HG03575 (cell line): Measurements from ENCODE around the gene ARHGAP23.
"Not testable (repeated sequence)": the region's sequence is repeated elsewhere in the genome, so short reads cannot be mapped to it uniquely, and the experiment has no call there.

Experiments
- ATAC-seq: cut with Tn5 transposase; IDR thresholded peaks from one replicate; pipeline ENCODE4 v1.9.1; 2021; ENCODE audit not compliant: unreplicated experiment, insufficient number of reproducible peaks, low FRiP score; ENCODE audit errors: extremely low read depth

ARHGAP23 gene

DNA sequence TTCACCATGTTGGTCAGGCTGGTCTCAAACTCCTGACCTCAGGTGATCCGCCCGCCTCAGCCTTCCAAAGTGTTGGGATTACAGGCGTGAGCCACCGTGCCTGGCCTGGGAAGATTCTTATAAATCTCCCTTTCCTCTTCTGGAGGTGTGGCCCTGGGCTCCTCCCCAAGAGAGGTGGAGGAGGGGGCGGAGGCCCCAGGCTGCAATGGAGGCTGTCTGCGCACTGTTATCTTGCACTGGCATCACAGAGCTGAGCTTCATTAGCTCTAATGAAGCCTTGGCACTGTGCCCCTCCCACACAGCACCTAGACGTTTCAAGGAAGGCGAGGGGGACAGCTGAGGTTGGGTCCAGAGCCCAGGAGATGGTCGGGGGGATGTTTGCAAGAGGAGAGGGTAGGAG lies 7.5 kb downstream of the ARHGAP23 start:
- ATAC-seq: no peak

DNA sequence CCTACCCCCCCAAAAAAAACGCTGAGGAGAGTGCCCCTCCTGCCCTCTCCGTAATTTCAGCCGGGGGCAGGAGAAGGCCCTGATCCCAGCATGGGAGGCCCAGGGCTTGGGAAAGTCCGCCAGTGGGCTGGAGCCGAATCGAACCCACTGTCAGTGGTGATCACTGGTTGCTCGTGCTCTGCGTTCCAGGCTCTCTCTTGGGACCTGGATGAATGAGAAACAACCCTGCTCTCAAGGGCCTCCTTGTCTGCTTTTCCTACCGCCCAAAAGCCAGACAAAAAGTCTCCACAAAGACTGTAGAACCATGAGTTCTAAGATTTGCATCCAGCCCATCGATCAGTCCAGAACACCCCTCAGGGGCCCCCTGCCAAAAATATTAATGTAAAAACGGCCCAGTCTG lies 8.1 kb downstream of the ARHGAP23 start:
- no peak for ATAC-seq

DNA sequence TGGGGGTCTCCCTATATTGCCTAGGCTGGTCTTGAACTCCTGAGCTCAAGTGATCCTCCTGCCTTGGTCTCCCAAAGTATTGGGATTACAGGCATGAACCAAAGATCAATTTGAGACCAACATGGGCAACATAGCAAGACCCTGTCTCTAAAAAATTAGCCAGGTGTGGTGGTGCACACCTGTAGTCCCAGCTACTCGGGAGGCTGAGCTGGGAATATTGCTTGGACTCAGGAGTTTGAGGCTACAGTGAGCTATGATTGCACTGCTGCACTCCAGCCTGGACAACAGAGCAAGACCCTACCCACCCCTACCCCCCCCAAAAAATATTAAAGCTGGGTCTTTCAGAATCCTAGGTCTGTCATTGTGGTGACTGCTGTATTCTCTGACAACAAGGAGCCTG lies 9.0 kb downstream of the ARHGAP23 start:
- ATAC-seq: not testable (repeated sequence)

DNA sequence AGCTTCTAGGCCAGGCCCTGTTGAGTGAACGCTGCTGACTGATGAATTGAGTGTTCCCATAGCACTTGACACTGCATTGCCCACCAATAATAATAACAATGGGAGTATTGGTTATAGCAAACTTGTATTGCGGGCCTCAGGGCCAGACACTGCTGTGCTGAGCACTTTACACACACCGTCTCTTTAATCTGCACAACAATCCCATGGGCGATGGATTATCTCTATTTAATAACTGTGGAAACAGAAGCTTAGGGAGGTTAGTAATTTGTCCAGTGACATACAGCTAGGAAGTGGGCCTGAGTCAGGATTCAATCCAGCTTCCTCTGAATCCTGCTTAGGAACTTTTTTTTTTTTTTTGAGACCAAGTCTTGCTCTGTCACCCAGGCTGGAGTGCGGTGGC lies 11.2 kb downstream of the ARHGAP23 start:
- no peak for ATAC-seq

DNA sequence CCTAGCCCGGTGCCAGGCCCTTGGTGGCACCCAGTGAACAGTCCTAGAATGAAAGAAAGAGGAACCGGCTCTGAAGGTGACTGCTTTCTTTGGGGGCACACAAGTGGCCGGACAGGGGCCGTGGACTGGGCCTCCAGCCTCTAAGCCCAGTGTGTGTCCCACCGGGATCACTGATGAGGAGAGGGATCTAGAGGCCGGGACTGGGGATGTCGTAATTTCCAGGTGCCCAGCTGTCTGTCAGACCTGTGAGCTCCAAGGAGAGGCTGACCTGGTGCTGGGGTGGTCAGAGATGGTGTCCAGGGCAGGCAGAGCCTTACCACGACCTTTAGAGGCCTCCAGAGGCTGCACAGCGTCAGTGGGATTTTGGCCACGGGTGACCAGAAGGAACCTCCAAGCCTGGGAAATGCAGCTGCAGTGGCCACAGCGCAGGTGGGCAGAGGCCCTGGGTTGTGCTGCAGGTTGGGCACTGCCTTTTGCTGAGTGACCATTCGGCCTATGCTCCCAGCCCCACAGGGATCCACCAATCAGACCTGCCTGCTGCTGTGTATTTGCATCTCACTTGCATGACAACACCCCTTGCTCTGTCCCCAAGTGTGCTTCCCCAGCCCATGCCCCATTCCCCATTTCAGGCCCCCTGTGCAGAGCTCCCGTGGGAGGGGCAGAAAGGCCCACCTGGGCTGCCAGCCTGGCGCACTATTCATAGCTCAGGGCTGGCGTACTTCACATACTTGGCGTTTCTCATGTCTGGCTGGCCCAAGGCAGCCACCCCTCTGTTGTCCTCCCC lies 12.5 kb downstream of the ARHGAP23 start:
- ATAC-seq: no peak

DNA sequence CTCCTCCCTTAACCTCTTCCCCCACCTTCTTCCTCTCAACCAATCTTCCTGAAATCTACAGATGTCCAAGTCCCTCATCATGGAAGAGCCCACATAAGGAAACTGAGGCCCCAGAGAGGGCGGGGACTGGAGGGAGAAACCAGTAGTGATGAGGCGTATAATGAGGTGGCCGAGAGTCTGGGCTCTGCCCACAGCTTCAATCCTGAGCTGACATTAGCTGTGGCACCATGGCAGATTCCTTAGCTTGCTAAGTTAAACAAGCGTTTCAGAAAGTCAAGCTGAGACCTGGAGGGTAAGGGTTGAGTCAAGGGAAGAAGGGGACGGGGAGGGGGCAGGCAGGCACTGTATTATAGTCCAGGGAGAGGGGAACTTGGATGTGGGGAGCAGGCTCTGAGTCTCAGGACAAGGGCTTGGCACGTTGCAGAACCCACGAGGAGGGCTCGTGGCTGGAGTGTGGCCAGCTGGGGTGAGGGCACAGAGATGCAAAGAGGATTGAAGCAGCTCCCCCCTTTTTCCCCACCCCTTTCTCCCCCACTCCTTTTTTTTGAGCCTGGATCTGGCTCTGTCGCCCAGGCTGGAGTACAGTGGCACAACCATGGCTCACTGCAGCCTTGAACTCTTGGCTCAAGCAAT lies 13.3 kb downstream of the ARHGAP23 start:
- no peak for ATAC-seq

DNA sequence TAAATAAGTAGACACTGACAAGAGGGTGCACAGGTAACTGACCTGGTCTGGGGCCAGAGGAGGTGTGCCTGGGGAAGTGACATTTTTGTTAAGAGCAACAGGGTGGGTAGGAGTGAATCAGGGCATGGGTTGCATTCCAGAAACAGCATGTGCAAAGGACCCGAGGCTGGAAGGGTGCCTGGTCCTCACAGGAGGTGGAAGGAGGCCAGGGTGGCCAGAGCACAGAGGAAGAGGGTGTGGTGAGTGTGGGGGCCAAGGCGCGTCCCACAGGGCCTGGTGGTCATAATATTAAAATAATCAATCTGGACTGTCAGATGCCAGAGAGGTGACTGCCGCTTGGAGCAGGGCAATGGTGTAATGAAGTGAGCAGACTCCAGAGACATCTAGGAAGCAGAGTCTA lies 14.3 kb downstream of the ARHGAP23 start:
- no peak for ATAC-seq

DNA sequence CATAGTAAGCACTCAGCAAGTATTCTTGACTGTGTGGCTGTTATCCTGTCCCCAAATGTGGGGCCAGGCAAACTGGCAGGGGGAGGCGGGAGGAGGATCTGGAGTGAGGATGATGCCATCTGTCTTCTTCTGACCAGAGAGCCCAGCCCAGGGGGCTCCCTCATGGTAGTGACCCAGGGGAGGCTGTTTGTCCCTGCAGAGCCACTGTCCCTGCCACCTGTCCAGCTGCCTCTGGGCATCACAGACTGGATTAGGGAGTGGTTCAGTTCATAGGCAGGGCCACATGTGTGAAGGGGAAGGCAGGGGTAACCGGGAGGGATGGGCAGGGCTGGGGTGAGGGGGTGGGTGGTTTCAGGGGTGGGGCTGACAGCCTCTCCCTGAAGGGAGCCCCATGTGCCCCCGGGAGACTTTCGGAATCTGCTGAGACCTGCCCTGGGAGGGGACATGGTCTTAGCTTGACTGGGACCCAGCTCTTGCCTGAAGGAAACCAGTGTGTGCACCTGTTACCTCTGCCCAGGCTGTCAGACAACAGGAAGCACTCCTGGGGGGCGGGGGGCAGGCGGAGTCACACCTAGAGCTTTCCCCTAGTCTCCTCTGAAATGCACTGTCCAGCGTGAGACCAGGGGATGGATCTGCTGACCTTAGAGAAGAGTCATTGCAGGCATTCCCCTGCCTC lies 15.2 kb downstream of the ARHGAP23 start:
- ATAC-seq: no peak

DNA sequence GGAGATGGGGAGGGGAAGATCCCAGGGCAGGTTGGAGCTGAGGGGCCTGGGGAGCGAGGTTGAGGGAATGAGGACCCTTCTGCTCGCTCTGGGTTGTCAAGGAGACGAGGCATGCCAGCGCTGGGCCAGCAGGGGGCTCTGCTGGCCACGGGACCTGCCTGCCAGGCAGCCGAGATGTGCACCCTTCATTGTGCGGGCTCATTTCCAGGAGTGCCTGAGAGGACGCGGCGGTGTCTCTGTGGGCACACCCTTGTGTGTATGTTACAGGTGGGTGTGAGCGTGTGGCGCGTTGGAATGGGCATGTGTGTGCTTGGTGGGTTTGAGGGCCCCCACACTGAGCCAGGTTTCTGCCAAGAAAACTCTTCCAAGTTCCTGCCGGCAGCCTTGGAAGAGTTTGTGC lies 15.9 kb downstream of the ARHGAP23 start:
- no peak for ATAC-seq

DNA sequence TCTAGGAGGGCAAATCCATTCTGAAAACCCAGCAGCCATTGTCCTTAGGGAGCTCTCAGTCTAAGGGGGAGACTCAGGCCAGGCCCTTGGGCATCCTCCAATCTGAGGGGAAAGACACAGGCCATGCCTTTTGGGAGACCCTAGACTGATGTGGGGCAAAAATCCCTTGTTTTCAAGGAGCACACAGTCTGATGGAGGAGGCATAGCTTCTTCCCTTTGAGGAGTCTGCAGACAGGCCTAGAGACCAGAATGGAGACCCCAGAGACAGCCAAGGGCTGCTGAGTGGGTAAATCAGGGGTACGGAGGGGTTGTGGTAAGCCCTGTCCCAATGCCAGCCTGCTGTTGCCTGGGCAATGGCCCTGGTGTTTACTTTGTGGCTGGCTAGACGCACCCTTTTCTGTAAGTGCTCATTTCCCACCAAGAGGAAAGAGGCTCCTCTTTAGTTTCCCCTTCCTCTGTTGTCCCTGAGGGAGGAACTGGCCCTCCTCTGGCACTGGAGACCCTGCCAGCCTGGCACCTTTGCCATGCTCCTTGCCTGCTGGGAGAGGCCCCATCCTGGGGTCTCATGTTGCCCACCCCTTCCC lies 19.3 kb downstream of the ARHGAP23 start:
- ATAC-seq: no peak

DNA sequence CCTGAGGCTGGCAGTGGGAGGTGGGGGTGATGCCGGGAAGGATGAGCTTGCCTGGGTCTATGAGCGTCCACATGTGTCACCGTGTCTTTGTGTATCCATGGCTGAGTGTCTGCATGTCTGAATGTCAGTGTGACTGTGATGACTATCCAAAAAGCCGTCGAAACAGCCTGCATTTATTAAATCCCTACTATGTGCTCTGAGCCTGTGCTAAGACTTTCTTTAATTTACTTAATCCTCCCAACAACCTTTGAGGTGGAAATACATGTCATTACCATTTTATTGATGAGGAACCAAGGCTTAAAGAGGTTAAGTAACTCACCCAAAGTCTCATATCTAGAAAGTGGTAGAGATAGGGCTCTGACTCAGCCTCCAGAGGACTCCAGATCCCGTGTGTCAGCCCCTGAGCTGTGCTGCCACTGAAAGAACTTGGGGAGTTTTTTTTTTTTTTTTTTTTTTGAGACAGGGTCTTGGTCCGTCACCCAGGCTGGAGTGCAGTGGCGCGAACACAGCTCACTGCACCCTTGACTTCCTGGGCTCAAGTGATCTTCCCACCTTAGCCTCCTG lies 20.0 kb downstream of the ARHGAP23 start:
- ATAC-seq: no peak

DNA sequence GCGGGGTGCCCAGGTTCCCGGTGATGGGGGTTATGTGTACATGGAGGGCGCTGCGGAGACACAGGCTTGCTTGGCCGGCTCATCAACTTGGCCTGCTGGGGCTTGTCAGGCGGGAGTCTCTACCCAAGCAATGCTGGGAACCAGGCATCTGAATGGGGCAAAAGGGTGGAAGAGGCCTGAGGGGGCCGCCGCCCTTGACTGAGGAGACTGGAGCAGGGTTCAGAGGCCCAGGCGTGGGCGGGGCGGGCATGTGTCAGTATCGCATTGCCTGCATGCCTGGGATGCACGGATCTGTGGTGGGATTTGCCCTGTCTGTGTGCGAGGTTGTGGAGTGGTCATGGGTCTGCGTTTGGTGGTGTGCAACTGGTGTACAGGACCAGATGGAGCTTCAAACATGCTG lies 21.1 kb downstream of the ARHGAP23 start:
- ATAC-seq: no peak

DNA sequence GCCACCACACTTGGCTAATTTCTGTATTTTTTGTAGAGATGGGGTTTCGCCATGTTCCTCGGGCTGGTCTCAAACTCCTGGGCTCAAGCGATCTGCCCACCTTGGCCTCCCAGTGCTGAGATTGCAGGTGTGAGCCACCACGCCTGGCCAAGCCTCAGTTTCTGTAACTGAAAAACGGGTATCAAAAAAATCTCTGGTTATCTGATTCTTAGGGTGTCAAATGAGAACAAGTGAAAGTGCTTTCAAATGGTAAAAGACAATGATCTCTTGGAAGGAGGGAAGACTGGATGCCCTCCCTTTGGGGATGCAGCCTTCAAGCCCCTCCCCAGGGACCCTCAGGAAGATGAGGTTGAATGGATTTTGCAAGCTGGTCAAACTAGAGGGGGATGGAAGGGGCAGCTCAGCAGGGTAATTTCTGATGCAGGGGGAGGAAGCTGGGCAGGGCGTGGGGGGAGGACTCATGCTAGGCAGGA lies 22.3 kb downstream of the ARHGAP23 start:
- ATAC-seq: no peak

DNA sequence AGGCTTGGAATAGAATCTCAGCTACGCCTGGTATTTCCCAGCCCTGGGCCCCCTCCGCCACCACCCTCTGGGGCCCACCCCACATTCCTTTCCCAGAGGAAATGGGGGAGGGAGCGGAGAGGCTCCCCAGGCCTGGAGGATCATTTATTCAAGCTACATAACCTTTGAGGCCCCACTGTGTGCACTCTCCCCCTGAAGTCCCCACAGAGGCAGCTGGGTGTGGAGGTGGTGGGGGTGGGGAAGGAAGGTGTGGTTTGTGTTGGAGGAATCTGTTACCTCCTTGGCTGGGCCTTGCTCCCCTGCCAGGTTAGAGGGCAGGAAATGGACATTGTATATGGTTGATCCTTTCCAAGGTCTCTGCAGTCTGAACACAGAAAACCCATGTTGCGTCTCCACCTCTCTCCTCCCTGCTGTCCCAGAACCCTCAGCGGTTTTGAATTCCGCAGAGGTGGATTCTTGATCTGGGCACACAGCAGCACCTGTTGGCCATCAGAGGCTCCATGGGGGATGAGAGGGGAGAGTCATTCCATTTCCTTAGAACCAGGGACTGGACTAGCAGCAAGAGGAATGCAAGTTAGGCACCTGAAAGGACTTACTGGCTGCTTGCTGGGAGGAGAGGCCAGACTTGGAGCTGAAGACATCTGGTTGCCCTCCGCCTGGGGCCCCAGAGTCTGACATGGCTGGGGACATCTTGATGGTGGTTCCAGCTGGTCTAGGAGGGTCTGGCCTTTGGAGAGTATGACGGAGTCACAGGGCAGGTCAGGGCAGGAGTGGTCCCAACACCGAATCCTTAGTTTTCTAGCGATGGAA lies 23.0 kb downstream of the ARHGAP23 start:
- ATAC-seq: no peak

DNA sequence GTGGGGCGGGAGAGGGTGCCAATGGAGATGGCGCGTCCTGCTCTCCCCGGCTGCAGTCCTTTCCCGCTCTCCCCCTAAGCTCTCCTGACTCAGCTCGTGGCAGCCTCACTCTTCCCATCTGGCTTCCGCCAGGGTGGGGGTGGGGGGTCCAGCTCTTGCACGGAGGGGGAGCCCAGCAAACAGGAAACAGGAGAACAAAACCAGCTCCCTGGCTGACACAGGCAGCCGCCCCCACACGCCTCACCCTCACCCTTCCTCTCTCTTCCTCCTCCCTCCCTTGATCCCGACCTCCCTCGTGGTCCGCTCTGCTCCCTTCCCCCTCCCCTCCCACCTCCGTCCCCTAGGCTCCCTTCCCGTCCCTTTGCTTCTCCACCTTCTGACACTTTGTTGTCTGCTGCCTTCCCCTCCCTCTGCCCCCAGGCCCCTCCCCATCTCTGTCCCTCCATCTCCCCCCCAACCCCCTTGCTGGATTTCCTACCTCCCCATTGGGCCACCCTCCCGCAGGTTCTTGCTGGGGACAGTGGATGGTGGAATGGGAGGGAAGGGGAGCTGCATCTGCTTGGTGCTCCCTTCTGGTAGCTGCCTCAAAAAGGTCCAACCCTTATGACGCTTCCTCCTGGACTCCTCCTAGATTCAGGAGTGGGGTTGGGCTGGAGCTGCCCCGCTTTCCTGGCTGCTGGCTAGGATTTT lies 23.7 kb downstream of the ARHGAP23 start:
- ATAC-seq: no peak

DNA sequence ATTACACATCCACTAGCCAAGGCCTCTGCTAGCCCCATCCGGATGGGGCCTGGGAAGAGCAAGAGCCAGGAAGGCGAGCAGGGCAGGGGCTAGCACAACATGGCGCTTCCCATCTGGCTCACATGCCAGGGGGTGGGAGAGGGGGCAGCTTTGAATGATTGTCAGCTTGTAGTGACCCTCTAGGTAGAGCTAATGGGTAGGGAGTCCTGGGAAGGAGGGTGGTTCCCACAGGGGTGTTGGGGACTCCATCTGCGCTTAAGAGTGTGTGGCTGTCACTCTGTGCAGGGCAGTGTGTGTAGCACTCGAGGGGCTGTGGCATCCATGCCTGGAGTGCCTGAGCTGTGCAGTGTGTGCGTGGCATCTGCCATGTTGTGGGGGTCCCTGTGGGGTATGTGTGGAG lies 24.5 kb downstream of the ARHGAP23 start:
- no peak for ATAC-seq

DNA sequence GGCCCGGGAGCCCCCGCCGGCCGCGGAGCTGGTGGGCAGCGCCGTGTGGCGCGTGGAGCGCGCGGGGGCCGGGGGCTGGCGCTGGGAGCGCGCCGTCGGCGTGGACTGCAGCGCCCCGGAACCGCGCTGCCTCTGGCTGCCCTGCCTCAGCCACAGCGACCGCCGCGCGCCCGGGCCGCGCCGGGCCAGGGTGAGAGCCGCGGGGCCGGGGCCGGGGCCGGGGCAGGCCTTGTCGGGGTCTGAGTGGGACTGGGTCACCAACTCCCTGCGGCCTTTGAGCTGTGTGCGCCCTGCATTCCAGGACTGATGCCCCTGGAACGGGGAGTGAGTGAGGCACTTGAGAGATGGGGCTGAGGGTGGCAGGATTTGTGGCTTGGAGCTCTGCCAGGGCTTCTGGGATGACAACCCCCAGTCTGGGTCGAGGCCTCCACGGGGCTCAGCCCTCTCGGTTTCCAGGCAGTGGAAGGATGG lies 25.7 kb downstream of the ARHGAP23 start:
- no peak for ATAC-seq

DNA sequence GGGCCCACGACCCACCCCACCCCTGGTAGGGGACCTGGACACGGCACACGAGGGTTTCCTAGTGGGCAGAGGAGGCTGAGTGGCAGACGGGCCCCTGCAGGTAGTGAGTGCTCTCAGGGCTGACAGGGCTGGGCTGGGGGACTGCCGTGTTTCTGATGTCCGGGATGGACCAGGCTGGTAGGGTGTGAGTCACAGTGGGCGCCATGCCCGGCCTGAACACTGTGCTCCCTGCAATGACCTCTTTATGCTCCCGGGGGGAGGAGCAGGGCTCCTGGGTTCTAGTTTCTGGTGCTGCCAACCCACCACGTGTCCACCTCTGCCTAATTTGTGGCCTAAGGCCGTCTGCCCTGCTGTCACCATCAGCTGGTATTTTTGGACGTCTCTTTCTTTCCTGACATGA lies 26.3 kb downstream of the ARHGAP23 start:
- no peak for ATAC-seq
